CD4-positive, alpha-beta T cell treated with Interleukin-6 at 100 ng/mL for 8 hours (primary cell): ENCODE measurements around the gene WDFY2.
"Not testable (repeated sequence)": the region's sequence is repeated elsewhere in the genome, so short reads cannot be mapped to it uniquely, and the experiment has no call there.

Source experiments
- DNase-seq: peaks from one replicate; pipeline ENCODE4 v3.0.0-alpha.2; 2020; ENCODE audit warnings: mixed read lengths, low spot score

WDFY2 gene

GRCh38 chr13:51666839-51667238, 82.6 kb downstream of the WDFY2 start:
- DNase-seq = no peak

GRCh38 chr13:51668580-51669195, 84.4 kb downstream of the WDFY2 start:
- no peak for DNase-seq

GRCh38 chr13:51673165-51673564, 88.9 kb downstream of the WDFY2 start:
- no peak for DNase-seq

- DNase-seq = no peak
Measured at GRCh38 chr13:51674276-51674675, 90.0 kb downstream of the WDFY2 start.

GRCh38 chr13:51675385-51675784, 91.1 kb downstream of the WDFY2 start:
- no peak for DNase-seq

- DNase-seq = no peak
Measured at GRCh38 chr13:51675877-51676276, 91.6 kb downstream of the WDFY2 start.

- no peak for DNase-seq
Measured at GRCh38 chr13:51676739-51677138, 92.5 kb downstream of the WDFY2 start.

- DNase-seq = no peak
Measured at GRCh38 chr13:51678420-51678819, 94.2 kb downstream of the WDFY2 start.

GRCh38 chr13:51679616-51680015, 95.4 kb downstream of the WDFY2 start:
- no peak for DNase-seq

GRCh38 chr13:51681037-51681678, 96.9 kb downstream of the WDFY2 start:
- DNase-seq = no peak

GRCh38 chr13:51682686-51683085, 98.4 kb downstream of the WDFY2 start:
- DNase-seq = no peak

GRCh38 chr13:51683597-51683996, 99.3 kb downstream of the WDFY2 start:
- DNase-seq = no peak

GRCh38 chr13:51684076-51684475, 99.8 kb downstream of the WDFY2 start:
- no peak for DNase-seq

- no peak for DNase-seq
Measured at GRCh38 chr13:51687947-51688714, 103.9 kb downstream of the WDFY2 start.

GRCh38 chr13:51688937-51689662, 104.8 kb downstream of the WDFY2 start:
- no peak for DNase-seq

GRCh38 chr13:51689663-51689996, 105.4 kb downstream of the WDFY2 start:
- no peak for DNase-seq

GRCh38 chr13:51695677-51696076, 111.4 kb downstream of the WDFY2 start:
- not testable (repeated sequence) for DNase-seq

- no peak for DNase-seq
Measured at GRCh38 chr13:51697181-51697580, 112.9 kb downstream of the WDFY2 start.

- no peak for DNase-seq
Measured at GRCh38 chr13:51697855-51698254, 113.6 kb downstream of the WDFY2 start.

GRCh38 chr13:51698352-51698751, 114.1 kb downstream of the WDFY2 start:
- DNase-seq = no peak

GRCh38 chr13:51704399-51705313, 120.4 kb downstream of the WDFY2 start:
- no peak for DNase-seq

- no peak for DNase-seq
Measured at GRCh38 chr13:51707461-51707860, 123.2 kb downstream of the WDFY2 start.
